Chondrocyte (in vitro differentiated cells): Measurements from ENCODE around the gene BAZ1B. TPM values are rescaled to one million over a fixed set of nuclear protein-coding genes. Genes with fewer than 3 reads are reported as not detected.

ENCODE experiments used
- DNase-seq: peaks from one replicate; pipeline ENCODE4 v3.0.0; 2021; ENCODE audit warnings: mixed read lengths, low spot score
- H3K27ac Mint-ChIP-seq: one replicate; pipeline ENCODE4 v1.8.0; 2021; ENCODE audit warnings: mild to moderate bottlenecking, moderate library complexity, mixed read lengths; ENCODE audit not compliant: unreplicated experiment
- H3K27me3 Mint-ChIP-seq: 2 replicates; pipeline ENCODE4 v1.8.0; 2021; ENCODE audit warnings: low read depth, mixed read lengths
- H3K36me3 Mint-ChIP-seq: 2 replicates; pipeline ENCODE4 v1.8.0; 2021; ENCODE audit warnings: low read depth, mixed read lengths
- H3K4me1 Mint-ChIP-seq: 2 replicates; pipeline ENCODE4 v1.8.0; 2021; ENCODE audit warnings: low read depth, mild to moderate bottlenecking, mixed read lengths
- H3K4me3 Mint-ChIP-seq: one replicate; pipeline ENCODE4 v1.8.0; 2021; ENCODE audit warnings: mild to moderate bottlenecking, moderate library complexity, mixed read lengths; ENCODE audit not compliant: unreplicated experiment
- H3K9me3 Mint-ChIP-seq: 2 replicates; pipeline ENCODE4 v1.8.0; 2021; ENCODE audit warnings: low read depth, mixed read lengths
- total RNA-seq: library from RNA; stranded (reverse); gene quantifications from 3 replicates; pipeline ENCODE4 v1.2.1, GENCODE V29; 2021
- TF ChIP-seq, protein P1 (sequence below): fragments of 200-600 bp; sonication (generic); IDR thresholded peaks from 2 replicates; pipeline ENCODE4 v1.5.0; 2021; ENCODE audit warnings: antibody characterized with exemption, mild to moderate bottlenecking, moderate library complexity

BAZ1B gene
- total RNA-seq, 1 donor from 2014 or later, result 65.5 TPM

DNA sequence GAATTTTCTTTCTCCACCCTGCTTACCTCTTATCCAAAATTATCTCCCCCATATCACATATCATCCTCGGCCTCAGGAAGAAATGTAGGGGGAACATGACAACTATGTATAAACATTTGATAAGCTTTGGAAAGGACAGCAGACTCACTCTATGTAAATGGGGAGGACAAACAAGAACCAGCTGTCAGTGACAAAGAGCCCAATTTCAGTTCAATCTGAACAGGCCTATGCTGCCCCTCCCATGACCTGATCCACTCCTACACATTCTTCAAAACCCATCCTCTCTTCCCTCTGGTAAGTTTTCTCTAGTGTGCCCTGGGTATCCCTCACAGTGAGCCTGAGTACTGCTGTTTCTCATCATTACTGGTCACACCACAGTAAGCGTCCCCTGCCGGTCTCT lies 67.7 kb downstream of the BAZ1B start:
- no peak for DNase-seq
- Mint-ChIP-seq H3K27ac (no peak overlapping the region), H3K4me1 (peaks cover 6% of the 10 kb centered on the region), H3K36me3 (peaks cover 25% of the 10 kb centered on the region), H3K4me3 (no peak overlapping the region), H3K27me3 (no peaks in the 10 kb centered on the region), H3K9me3 (no peaks in the 10 kb centered on the region)
- TF ChIP-seq, protein P1, sequence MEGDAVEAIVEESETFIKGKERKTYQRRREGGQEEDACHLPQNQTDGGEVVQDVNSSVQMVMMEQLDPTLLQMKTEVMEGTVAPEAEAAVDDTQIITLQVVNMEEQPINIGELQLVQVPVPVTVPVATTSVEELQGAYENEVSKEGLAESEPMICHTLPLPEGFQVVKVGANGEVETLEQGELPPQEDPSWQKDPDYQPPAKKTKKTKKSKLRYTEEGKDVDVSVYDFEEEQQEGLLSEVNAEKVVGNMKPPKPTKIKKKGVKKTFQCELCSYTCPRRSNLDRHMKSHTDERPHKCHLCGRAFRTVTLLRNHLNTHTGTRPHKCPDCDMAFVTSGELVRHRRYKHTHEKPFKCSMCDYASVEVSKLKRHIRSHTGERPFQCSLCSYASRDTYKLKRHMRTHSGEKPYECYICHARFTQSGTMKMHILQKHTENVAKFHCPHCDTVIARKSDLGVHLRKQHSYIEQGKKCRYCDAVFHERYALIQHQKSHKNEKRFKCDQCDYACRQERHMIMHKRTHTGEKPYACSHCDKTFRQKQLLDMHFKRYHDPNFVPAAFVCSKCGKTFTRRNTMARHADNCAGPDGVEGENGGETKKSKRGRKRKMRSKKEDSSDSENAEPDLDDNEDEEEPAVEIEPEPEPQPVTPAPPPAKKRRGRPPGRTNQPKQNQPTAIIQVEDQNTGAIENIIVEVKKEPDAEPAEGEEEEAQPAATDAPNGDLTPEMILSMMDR, result no peak

DNA sequence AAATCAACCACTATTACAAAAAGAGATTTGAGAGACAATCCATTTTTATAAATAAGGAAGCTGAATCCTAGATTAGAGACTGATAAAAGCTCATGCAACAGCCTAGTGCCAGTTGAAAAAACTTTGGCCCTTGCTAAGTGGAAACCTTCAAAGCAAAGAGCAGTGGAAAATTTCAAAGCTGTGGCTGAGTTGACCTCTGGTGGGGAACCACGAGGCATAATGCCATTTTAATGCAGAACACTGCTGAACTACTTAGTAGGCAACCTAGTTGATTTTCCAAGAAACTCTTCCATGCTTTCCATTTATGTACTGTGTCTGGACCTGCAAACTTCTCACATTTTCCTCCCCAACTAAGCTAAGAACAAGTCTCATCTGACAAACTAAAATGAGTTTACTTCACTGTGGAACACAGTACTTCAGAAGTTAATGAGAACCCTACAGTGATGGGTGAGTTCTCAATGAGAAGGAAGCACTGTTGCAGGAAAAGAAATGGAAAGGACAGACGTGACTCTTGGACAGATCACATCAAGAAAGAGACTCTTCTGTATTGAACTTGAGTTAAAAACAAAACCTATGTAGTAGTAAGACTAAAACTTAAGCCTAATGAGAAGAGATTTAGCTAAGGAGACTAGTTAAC lies 69.0 kb downstream of the BAZ1B start:
- no peaks in the 10 kb centered on the region for H3K27me3 Mint-ChIP-seq
- TF ChIP-seq, protein P1, result no peak
- no peaks in the 10 kb centered on the region for H3K9me3 Mint-ChIP-seq
- no peak for DNase-seq
- no peak overlapping the region for H3K4me3 Mint-ChIP-seq
- peaks cover 28% of the 10 kb centered on the region for H3K36me3 Mint-ChIP-seq
- H3K4me1 Mint-ChIP-seq, result peaks cover 14% of the 10 kb centered on the region
- peak overlapping the region; percentile 0 for H3K27ac Mint-ChIP-seq

DNA sequence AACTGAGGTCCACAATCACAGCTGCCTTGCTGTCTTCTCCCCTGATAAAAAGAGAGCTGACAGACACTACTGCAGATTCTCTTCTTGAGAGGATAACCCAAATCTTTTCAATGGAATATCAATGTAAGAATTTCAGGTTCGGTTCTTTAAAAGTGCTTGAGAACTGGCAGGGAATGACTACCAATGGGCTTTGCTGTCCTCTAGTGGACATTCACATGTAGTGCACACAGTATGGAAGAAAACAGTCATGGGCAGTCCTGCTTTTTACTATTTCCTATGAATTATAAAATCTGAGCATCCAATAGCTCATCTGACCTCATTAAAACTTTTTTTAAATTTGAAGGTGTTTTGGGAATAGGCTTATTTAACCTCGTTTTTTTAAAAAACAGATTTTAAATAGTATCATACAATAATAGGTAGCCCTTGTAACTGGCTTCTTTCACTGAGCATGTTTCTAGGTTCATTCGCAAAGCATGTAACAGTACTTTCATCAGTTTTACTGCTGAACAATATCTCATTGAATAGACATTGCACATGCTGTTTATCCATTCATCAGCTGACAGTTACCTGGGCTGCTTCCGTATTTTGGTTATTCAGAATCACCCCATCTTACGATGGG lies 70.2 kb downstream of the BAZ1B start:
- DNase-seq, result no peak
- no peaks in the 10 kb centered on the region for H3K9me3 Mint-ChIP-seq
- TF ChIP-seq, protein P1, result peak; percentile 99
- H3K4me1 Mint-ChIP-seq, result peaks cover 14% of the 10 kb centered on the region
- H3K36me3 Mint-ChIP-seq, result peaks cover 31% of the 10 kb centered on the region
- no peak overlapping the region for H3K27ac Mint-ChIP-seq
- H3K27me3 Mint-ChIP-seq, result no peaks in the 10 kb centered on the region
- H3K4me3 Mint-ChIP-seq, result no peak overlapping the region

DNA sequence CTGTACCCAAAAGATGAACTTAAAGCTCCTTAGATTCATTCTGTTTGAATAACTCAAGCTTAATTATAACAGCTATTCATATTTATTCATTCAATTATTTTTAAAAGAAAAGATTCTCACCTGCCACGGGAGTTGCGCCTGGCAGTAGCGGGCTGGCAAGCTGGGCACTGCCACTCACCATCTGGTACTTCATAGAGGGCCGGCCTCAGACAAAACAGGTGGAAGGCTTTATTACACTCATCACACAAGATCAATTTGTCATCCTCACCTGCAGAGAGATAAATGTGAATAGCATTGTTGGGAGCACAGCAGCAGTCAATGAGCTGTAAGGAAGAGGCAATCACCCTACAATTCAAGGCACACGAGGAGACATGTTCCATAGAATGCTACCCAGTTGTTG lies 72.7 kb downstream of the BAZ1B start:
- H3K27ac Mint-ChIP-seq, result peak overlapping the region; percentile 55
- DNase-seq, result no peak
- H3K27me3 Mint-ChIP-seq, result no peaks in the 10 kb centered on the region
- H3K36me3 Mint-ChIP-seq, result peaks cover 47% of the 10 kb centered on the region
- H3K9me3 Mint-ChIP-seq, result no peaks in the 10 kb centered on the region
- peaks cover 14% of the 10 kb centered on the region for H3K4me1 Mint-ChIP-seq
- TF ChIP-seq, protein P1, result no peak
- no peak overlapping the region for H3K4me3 Mint-ChIP-seq

DNA sequence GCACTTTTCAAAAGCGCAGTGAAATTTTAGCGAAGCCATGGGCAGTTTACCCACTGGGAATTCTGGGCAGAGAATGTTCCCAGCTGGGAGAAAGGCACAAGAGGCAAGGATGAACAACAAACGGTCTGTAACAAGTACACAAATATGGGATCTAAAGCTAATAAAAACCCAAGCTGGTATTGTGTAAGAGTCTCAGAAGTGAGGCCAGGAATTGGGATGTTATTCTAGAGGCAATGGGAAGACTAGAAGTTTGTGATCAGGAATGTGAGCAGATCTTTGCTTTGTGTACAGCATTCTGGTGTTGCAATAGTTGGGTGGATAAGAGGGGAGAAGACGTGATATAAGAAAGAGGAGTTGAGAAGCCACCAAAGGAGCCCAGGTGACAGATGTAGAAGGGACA lies 73.5 kb downstream of the BAZ1B start:
- TF ChIP-seq, protein P1, result no peak
- no peak overlapping the region for H3K27ac Mint-ChIP-seq
- no peaks in the 10 kb centered on the region for H3K27me3 Mint-ChIP-seq
- peaks cover 14% of the 10 kb centered on the region for H3K4me1 Mint-ChIP-seq
- H3K36me3 Mint-ChIP-seq, result peaks cover 50% of the 10 kb centered on the region
- no peak for DNase-seq
- H3K9me3 Mint-ChIP-seq, result no peaks in the 10 kb centered on the region
- H3K4me3 Mint-ChIP-seq, result no peak overlapping the region
